K562 (cell line): ENCODE measurements around the gene ADCYAP1. TPM values are rescaled to one million over a fixed set of nuclear protein-coding genes. Genes with fewer than 3 reads are reported as not detected.

Experiments
- ARID4B ChIP-seq: sonication (generic); formaldehyde crosslinking; IDR thresholded peaks from 2 replicates; pipeline ENCODE4 v1.8.0; 2022; ENCODE audit warnings: mild to moderate bottlenecking, missing genetic modification reagents
- ATF6 ChIP-seq: sonication (generic); formaldehyde crosslinking; IDR thresholded peaks from 2 replicates; pipeline ENCODE4 v1.4.0; 2020; ENCODE audit warnings: mild to moderate bottlenecking, missing genetic modification reagents
- BRD4 ChIP-seq: fragments of 200-600 bp; sonication (generic); IDR thresholded peaks from 2 replicates; pipeline ENCODE4 v1.6.1; 2017; ENCODE audit warnings: inconsistent platforms
- C11orf30 ChIP-seq: fragments of 450-650 bp; IDR thresholded peaks from 2 replicates; pipeline ENCODE4 v1.6.1; 2016; ENCODE audit warnings: low read depth, mild to moderate bottlenecking
- CHAMP1 ChIP-seq: fragments of 450-650 bp; IDR thresholded peaks from 2 replicates; pipeline ENCODE4 v1.6.1; 2016; ENCODE audit warnings: mild to moderate bottlenecking
- DNMT1 ChIP-seq: fragments of 450-650 bp; IDR thresholded peaks from 2 replicates; pipeline ENCODE4 v1.6.1; 2016; ENCODE audit warnings: antibody characterized with exemption, mild to moderate bottlenecking
- E2F3 ChIP-seq: fragments of 250-450 bp; sonication (Bioruptor Pico); IDR thresholded peaks from 2 replicates; pipeline ENCODE4 v1.4.0; 2020; ENCODE audit warnings: mild to moderate bottlenecking
- FOXP4 ChIP-seq: sonication (generic); formaldehyde crosslinking; IDR thresholded peaks from 2 replicates; pipeline ENCODE4 v1.8.0; 2022; ENCODE audit warnings: mild to moderate bottlenecking, missing genetic modification reagents, borderline replicate concordance
- HDGF ChIP-seq: fragments of 450-650 bp; IDR thresholded peaks from 2 replicates; pipeline ENCODE4 v1.6.1; 2016
- NELFE ChIP-seq: IDR thresholded peaks from 2 replicates; pipeline ENCODE4 v1.6.1; 2011; ENCODE audit warnings: mild to moderate bottlenecking; ENCODE audit not compliant: insufficient read depth, insufficient read length
- THAP12 ChIP-seq: fragments of 250-450 bp; sonication (Bioruptor Pico); IDR thresholded peaks from 2 replicates; pipeline ENCODE4 v1.9.0; 2021; ENCODE audit warnings: mild to moderate bottlenecking, inconsistent platforms
- TSC22D4 ChIP-seq: fragments of 450-650 bp; IDR thresholded peaks from 2 replicates; pipeline ENCODE4 v1.6.1; 2016; ENCODE audit warnings: missing genetic modification characterization, missing biosample characterization, control low read depth
- ZC3H4 ChIP-seq: sonication (generic); formaldehyde crosslinking; IDR thresholded peaks from 2 replicates; pipeline ENCODE4 v1.9.0; 2021; ENCODE audit warnings: missing genetic modification reagents, borderline replicate concordance
- ZFPM2 ChIP-seq: fragments of 250-450 bp; sonication (Bioruptor Pico); IDR thresholded peaks from 2 replicates; pipeline ENCODE4 v1.5.1; 2022; ENCODE audit warnings: mild to moderate bottlenecking
- ZFX ChIP-seq: sonication (generic); formaldehyde crosslinking; IDR thresholded peaks from 2 replicates; pipeline ENCODE4 v1.8.0; 2022; ENCODE audit warnings: mild to moderate bottlenecking, missing genetic modification reagents, moderate library complexity
- ZNF232 ChIP-seq: sonication (generic); formaldehyde crosslinking; IDR thresholded peaks from 2 replicates; pipeline ENCODE4 v1.8.0; 2022; ENCODE audit warnings: mild to moderate bottlenecking, missing genetic modification reagents
- polyA plus RNA-seq, 8 experiments: library from polyadenylated mRNA; depleted of rRNA in 4 of 8; stranded (reverse) in 5 of 8; unstranded in 3 of 8; fragments of >200 nt; fragmentation: Nextera tagmentation in 2 of 8; fragmentation: Illumina TruSeq in 1 of 8; extraction: Ambion mirVana in 2 of 8; extraction: Trizol in 1 of 8; gene quantifications; 2 replicates each; pipeline versions ENCODE4 v1.2.1 to v1.2.3, GENCODE V29; 2011 to 2014; ENCODE audit warnings: inconsistent platforms in 1 of 8, missing spikeins in 1 of 8
- total RNA-seq, 7 experiments: library from RNA; depleted of rRNA in 6 of 7; stranded (reverse); fragments of >200 nt in 6 of 7; fragmentation: Illumina TruSeq in 2 of 7; extraction: Trizol in 2 of 7; gene quantifications; 2 replicates each; pipeline versions ENCODE4 v1.2.1 to v1.2.3, GENCODE V29; 2011 to 2021; ENCODE audit warnings: low replicate concordance in 1 of 7

ADCYAP1 gene
- total and polyA plus RNA-seq, 9 of the 15 experiments (the other 6 are each of a cell fraction or from before 2014, with no cell fraction given) = 0.03 TPM; not detected in 8

GRCh38 chr18:864872-865273, 39.8 kb upstream of the ADCYAP1 start (continued):
- no peak for TF ChIP-seq FOXP4 (CRISPR knock-in tag)
- TF ChIP-seq HDGF = no peak
- no peak for TF ChIP-seq E2F3 (CRISPR knock-in tag)
- no peak for TF ChIP-seq THAP12 (CRISPR knock-in tag)
- no peak for TF ChIP-seq ZFX (CRISPR knock-in tag)
- no peak for TF ChIP-seq TSC22D4 (tag)
- TF ChIP-seq CHAMP1 = 0 out of 2 replicates have a peak, but pooled peaks have one; percentile 16
- TF ChIP-seq DNMT1 = no peak
- no peak for TF ChIP-seq ZFPM2 (CRISPR knock-in tag)
- TF ChIP-seq ZNF232 (CRISPR knock-in tag) = no peak
- TF ChIP-seq NELFE = no peak
- TF ChIP-seq ARID4B (CRISPR knock-in tag) = no peak
- TF ChIP-seq ATF6 (CRISPR knock-in tag) = no peak
- no peak for TF ChIP-seq ZC3H4 (CRISPR knock-in tag)
- no peak for TF ChIP-seq C11orf30
- no peak for TF ChIP-seq BRD4
